ENCODE data around the gene ZNF462.

- TF ChIP-seq MAX (IDR thresholded peaks at IDR 0.05) (no peak), CTCF (IDR thresholded peaks at IDR 0.05; ENCODE audit: low read depth, low read length, missing input control) (no peak), YY1 (IDR thresholded peaks at IDR 0.05) (no peak), REST (IDR thresholded peaks at IDR 0.05) (no peak), GABPA (IDR thresholded peaks at IDR 0.05 in 1 of 2, conservative IDR thresholded peaks at IDR 0.05 in 1 of 2) (no peak), JUND (IDR thresholded peaks at IDR 0.05) (no peak), SP1 (IDR thresholded peaks at IDR 0.05) (no peak), RAD21 (IDR thresholded peaks at IDR 0.05) (no peak), ATF3 (IDR thresholded peaks at IDR 0.05) (no peak), ZBTB33 (IDR thresholded peaks at IDR 0.05) (no peak), FOXA1 (IDR thresholded peaks at IDR 0.05) (no peak)
Observed at GRCh38 chr9:106868087-106868486, 5.1 kb downstream of the ZNF462 start.

All from liver (tissue), 3 donors.